Keratinocyte (primary cell): ENCODE results near the gene TEAD2. TPM values are rescaled to one million over a fixed set of nuclear protein-coding genes. Genes with fewer than 3 reads are reported as not detected.
"Not testable (repeated sequence)": the region's sequence is repeated elsewhere in the genome, so short reads cannot be mapped to it uniquely, and the experiment has no call there.

Experiments
- DNase-seq: peaks from one replicate; pipeline ENCODE4 v3.0.0-alpha.2; 2011; ENCODE audit warnings: low read depth, missing footprints, low spot score
- FAIRE-seq: peaks from 2 replicates; lab custom pipeline; 2011; peaks lifted over from hg19 to GRCh38; lab: Jason Lieb, UNC
- H2AFZ ChIP-seq: 2 replicates; pipeline ENCODE4 v1.6.0; 2012; ENCODE audit warnings: low read length, control low read depth, inconsistent platforms; ENCODE audit not compliant: control insufficient read depth
- H3K27ac ChIP-seq: 2 replicates; pipeline ENCODE4 v1.5.1; 2011; ENCODE audit warnings: low read length; ENCODE audit not compliant: control insufficient read depth, insufficient read depth
- H3K27me3 ChIP-seq: 3 replicates; pipeline ENCODE4 v1.6.0; 2011; ENCODE audit warnings: low read length; ENCODE audit not compliant: control insufficient read depth, insufficient read depth; ENCODE audit errors: extremely low read depth
- H3K36me3 ChIP-seq, 2 experiments: 2 replicates in 1 of 2; 3 replicates in 1 of 2; pipeline ENCODE4 v1.5.1; 2011; ENCODE audit warnings: low read length in 2 of 2, mild to moderate bottlenecking in 1 of 2; ENCODE audit not compliant: control insufficient read depth in 2 of 2, insufficient read depth in 2 of 2; ENCODE audit errors: extremely low read depth in 1 of 2
- H3K4me1 ChIP-seq: 3 replicates; pipeline ENCODE4 v1.5.1; 2011; ENCODE audit warnings: low read length; ENCODE audit not compliant: control insufficient read depth, insufficient read depth; ENCODE audit errors: extremely low read depth
- H3K4me2 ChIP-seq: 3 replicates; pipeline ENCODE4 v1.6.0; 2011; ENCODE audit warnings: low read depth, low read length; ENCODE audit not compliant: control insufficient read depth, insufficient read depth; ENCODE audit errors: extremely low read depth
- H3K4me3 ChIP-seq, 3 experiments: fragments of 200-600 bp in 1 of 3; sonication (generic) in 1 of 3; 2 replicates in 2 of 3; 3 replicates in 1 of 3; pipeline ENCODE4 v1.5.1; 2011 to 2016; ENCODE audit warnings: low read length in 3 of 3, mild to moderate bottlenecking in 3 of 3, control low read depth in 2 of 3, inconsistent platforms in 1 of 3, low read depth in 1 of 3, mixed read lengths in 1 of 3, mixed run types in 1 of 3, moderate library complexity in 1 of 3; ENCODE audit not compliant: control insufficient read depth in 2 of 3, insufficient read depth in 2 of 3; ENCODE audit errors: extremely low read depth in 1 of 3
- H3K79me2 ChIP-seq: 2 replicates; pipeline ENCODE4 v1.6.0; 2012; ENCODE audit warnings: low read length; ENCODE audit not compliant: control insufficient read depth, insufficient read depth
- H3K9ac ChIP-seq: 3 replicates; pipeline ENCODE4 v1.6.0; 2011; ENCODE audit warnings: low read length; ENCODE audit not compliant: control insufficient read depth, insufficient read depth; ENCODE audit errors: extremely low read depth
- H3K9me1 ChIP-seq: 3 replicates; pipeline ENCODE4 v1.6.0; 2011; ENCODE audit warnings: low read length; ENCODE audit not compliant: control insufficient read depth, insufficient read depth; ENCODE audit errors: extremely low read depth
- H3K9me3 ChIP-seq: 2 replicates; pipeline ENCODE4 v1.5.1; 2012; ENCODE audit warnings: low read depth, low read length; ENCODE audit not compliant: control insufficient read depth
- H4K20me1 ChIP-seq: 3 replicates; pipeline ENCODE4 v1.6.0; 2011; ENCODE audit warnings: low read length; ENCODE audit not compliant: control insufficient read depth, insufficient read depth; ENCODE audit errors: extremely low read depth
- EZH2 ChIP-seq: IDR thresholded peaks from one replicate; pipeline ENCODE4 v1.6.1; 2012; ENCODE audit warnings: inconsistent platforms, mild to moderate bottlenecking, low read length, moderate library complexity
- dilution Hi-C: fragments of 300-500 bp; cut with MboI; formaldehyde crosslinking; loops from one replicate; pipeline ENCODE4 v1.7.0; 2020; ENCODE audit warnings: low sequenced_read_pairs; ENCODE audit not compliant: extremely low pct_ligation_motif_present
- polyA plus RNA-seq, 5 experiments: library from polyadenylated mRNA; depleted of rRNA in 3 of 5; stranded (reverse) in 3 of 5; stranded (forward) in 1 of 5; unstranded in 1 of 5; fragments of >200 nt; gene quantifications; 1 replicate in 1 of 5; 2 replicates in 3 of 5; 3 replicates in 1 of 5; pipeline versions ENCODE4 v1.2.1 to v1.2.3, GENCODE V29; 2011 to 2012; ENCODE audit warnings: missing spikeins in 2 of 5, low read depth in 1 of 5, low replicate concordance in 1 of 5
- TF ChIP-seq, protein P1 (sequence below), 3 experiments: IDR thresholded peaks in 1 of 3; conservative IDR thresholded peaks in 1 of 3; optimal IDR thresholded peaks in 1 of 3; 2 replicates in 2 of 3; 3 replicates in 1 of 3; pipeline versions ENCODE3 to v1.5.1; 2011; ENCODE audit warnings: low read length in 3 of 3, mild to moderate bottlenecking in 3 of 3, moderate library complexity in 2 of 3, control low read depth in 1 of 3, inconsistent platforms in 1 of 3; ENCODE audit not compliant: insufficient read depth in 2 of 3; ENCODE audit errors: extremely low read depth in 1 of 3

The TEAD2 gene
- polyA plus RNA-seq, 1 donor (not counting 4 experiments of a cell fraction or from before 2014, with no cell fraction given): 6.4 TPM

DNA sequence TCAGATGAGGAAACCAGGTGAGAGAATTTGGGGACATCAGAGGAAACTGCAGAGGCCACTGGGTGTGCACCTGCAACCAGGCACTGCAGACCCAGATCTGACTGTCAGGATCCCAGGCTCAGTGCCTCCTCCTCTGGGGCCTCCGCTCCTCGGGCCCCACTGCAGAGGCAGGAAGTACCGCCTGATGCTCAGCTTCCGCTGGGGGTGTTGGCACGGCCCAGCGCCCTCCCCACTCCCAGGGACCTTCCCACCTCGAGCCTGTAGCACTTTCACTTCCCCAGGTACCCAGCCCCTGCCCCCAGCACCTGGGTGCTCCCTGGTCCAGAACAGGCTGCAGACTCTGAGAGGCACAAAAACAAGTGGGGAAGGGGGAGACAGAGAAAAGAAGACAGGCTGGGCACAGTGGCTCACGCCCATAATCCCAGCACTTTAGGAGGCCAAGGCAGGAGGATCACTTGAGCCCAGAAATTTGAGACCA lies 28.4 kb downstream of the TEAD2 start:
- FAIRE-seq (no peak), DNase-seq (no peak)
- Histone ChIP-seq H3K36me3 (no peaks in the 10 kb centered on the region), H3K27me3 (peaks cover 16% of the 10 kb centered on the region), H3K27ac (no peak overlapping the region), H3K4me2 (no peak overlapping the region), H3K9me1 (no peaks in the 10 kb centered on the region), H3K4me1 (no peaks in the 10 kb centered on the region), H3K9ac (no peak overlapping the region), H2AFZ (no peak overlapping the region), H4K20me1 (no peaks in the 10 kb centered on the region), H3K9me3 (no peaks in the 10 kb centered on the region), H3K79me2 (no peaks in the 10 kb centered on the region), H3K4me3 (no peak overlapping the region)
- TF ChIP-seq, protein P1, sequence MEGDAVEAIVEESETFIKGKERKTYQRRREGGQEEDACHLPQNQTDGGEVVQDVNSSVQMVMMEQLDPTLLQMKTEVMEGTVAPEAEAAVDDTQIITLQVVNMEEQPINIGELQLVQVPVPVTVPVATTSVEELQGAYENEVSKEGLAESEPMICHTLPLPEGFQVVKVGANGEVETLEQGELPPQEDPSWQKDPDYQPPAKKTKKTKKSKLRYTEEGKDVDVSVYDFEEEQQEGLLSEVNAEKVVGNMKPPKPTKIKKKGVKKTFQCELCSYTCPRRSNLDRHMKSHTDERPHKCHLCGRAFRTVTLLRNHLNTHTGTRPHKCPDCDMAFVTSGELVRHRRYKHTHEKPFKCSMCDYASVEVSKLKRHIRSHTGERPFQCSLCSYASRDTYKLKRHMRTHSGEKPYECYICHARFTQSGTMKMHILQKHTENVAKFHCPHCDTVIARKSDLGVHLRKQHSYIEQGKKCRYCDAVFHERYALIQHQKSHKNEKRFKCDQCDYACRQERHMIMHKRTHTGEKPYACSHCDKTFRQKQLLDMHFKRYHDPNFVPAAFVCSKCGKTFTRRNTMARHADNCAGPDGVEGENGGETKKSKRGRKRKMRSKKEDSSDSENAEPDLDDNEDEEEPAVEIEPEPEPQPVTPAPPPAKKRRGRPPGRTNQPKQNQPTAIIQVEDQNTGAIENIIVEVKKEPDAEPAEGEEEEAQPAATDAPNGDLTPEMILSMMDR (optimal IDR thresholded peaks at IDR 0.05 in 1 of 3, IDR thresholded peaks at IDR 0.05 in 1 of 3, conservative IDR thresholded peaks at IDR 0.05 in 1 of 3; ENCODE audit: extremely low read depth in 1 of 3, insufficient read depth in 2 of 3, low read length in 3 of 3): no peak
- TF ChIP-seq EZH2: no peak
- dilution Hi-C loops: no loop called here

DNA sequence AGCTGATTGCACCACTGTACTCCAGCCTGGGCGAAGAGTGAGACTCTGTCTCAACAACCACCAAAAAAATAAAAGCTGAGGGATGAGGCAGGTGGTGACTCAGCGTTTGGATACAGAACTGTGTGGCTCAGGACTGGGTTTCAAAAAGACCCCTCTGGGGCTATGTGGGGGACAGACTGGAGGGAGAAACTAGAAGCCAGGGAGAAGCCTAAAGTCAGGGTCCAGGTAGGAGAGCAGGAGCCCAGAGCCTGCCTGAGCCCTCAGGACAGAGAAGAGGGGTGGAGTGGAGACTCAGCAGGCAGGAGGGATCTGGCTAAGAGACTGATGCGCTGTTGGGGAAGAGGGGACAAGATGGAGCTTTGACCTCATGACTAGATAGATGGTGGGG lies 28.8 kb downstream of the TEAD2 start:
- TF ChIP-seq EZH2: no peak
- TF ChIP-seq, protein P1 (optimal IDR thresholded peaks at IDR 0.05 in 1 of 3, IDR thresholded peaks at IDR 0.05 in 1 of 3, conservative IDR thresholded peaks at IDR 0.05 in 1 of 3; ENCODE audit: extremely low read depth in 1 of 3, insufficient read depth in 2 of 3, low read length in 3 of 3): no peak
- Histone ChIP-seq H3K4me3 (no peak overlapping the region), H3K4me1 (no peaks in the 10 kb centered on the region), H3K9ac (no peak overlapping the region), H3K79me2 (no peaks in the 10 kb centered on the region), H3K36me3 (no peaks in the 10 kb centered on the region), H4K20me1 (no peaks in the 10 kb centered on the region), H3K9me3 (no peaks in the 10 kb centered on the region), H3K27me3 (peaks cover 13% of the 10 kb centered on the region), H2AFZ (no peak overlapping the region), H3K9me1 (no peaks in the 10 kb centered on the region), H3K4me2 (no peak overlapping the region), H3K27ac (no peak overlapping the region)
- dilution Hi-C loops: no loop called here
- FAIRE-seq (no peak), DNase-seq (no peak)

DNA sequence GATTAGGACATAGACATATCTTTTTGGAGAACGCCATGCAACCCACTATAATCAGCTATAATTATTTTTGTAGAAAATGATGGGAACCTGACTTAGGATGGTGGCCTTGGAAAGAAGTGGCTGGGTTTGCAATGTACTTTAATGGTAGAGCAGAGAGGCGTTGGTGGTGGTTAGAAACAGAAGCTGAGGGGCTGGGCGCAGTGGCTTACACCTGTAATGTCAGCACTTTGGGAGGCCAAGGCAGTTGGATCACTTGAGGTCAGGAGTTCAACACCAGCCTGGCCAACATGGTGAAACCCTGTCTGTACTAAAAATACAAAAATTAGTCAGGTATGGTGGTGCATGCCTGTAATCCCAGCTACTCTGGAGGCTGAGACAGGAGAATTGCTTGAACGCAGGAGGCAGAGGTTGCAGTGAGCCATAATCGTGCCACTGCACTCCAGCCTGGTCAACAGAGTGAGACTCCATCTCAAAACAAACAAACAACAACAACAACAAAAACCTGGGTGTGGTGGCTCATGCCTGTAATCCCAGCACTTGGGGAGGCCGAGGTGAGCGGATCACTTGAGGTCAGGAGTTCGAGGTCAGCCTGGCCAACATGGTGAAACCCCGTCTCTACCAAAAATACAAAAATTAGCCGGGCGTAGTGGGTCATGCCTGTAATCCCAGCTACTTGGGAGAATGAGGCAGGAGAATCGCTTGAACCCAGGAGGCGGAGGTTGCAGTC lies 29.4 kb downstream of the TEAD2 start:
- dilution Hi-C loops, FAIRE-seq, H3K4me2 ChIP-seq, DNase-seq, H3K4me1 ChIP-seq, H3K27me3 ChIP-seq, H3K27ac ChIP-seq, H2AFZ ChIP-seq, H3K9me1 ChIP-seq, H3K9ac ChIP-seq, H3K36me3 ChIP-seq, H3K4me3 ChIP-seq, H3K79me2 ChIP-seq, H4K20me1 ChIP-seq, H3K9me3 ChIP-seq: not testable (repeated sequence)
